Fibroblast of villous mesenchyme (primary cell): ENCODE measurements around the gene TIMM23. TPM values are rescaled to one million over a fixed set of nuclear protein-coding genes. Genes with fewer than 3 reads are reported as not detected.

Experiments
- DNase-seq: peaks from one replicate; pipeline ENCODE4 v3.0.0-alpha.2; 2010; ENCODE audit warnings: low read depth
- H3K4me3 ChIP-seq: 2 replicates; pipeline ENCODE4 v1.5.1; 2011; ENCODE audit warnings: low read depth, mild to moderate bottlenecking, low read length
- small RNA-seq: library from RNA; depleted of rRNA; stranded (forward); fragments of <200 nt; gene quantifications from one replicate; pipeline ENCODE3, GENCODE V24; 2012
- total RNA-seq: library from RNA; depleted of rRNA; stranded (reverse); fragments of >200 nt; gene quantifications from 2 replicates; pipeline ENCODE4 v1.2.3, GENCODE V29; 2012
- TF ChIP-seq, protein P1 (sequence below): IDR thresholded peaks from 2 replicates; pipeline ENCODE4 v1.5.1; 2012; ENCODE audit warnings: low read depth, mild to moderate bottlenecking, low read length; ENCODE audit not compliant: insufficient read depth

TIMM23 gene
- total RNA-seq, 1 donor, result 79.5 TPM

GRCh38 chr10:46050941-46051623, 78.8 kb downstream of the TIMM23 start:
- TF ChIP-seq, protein P1, sequence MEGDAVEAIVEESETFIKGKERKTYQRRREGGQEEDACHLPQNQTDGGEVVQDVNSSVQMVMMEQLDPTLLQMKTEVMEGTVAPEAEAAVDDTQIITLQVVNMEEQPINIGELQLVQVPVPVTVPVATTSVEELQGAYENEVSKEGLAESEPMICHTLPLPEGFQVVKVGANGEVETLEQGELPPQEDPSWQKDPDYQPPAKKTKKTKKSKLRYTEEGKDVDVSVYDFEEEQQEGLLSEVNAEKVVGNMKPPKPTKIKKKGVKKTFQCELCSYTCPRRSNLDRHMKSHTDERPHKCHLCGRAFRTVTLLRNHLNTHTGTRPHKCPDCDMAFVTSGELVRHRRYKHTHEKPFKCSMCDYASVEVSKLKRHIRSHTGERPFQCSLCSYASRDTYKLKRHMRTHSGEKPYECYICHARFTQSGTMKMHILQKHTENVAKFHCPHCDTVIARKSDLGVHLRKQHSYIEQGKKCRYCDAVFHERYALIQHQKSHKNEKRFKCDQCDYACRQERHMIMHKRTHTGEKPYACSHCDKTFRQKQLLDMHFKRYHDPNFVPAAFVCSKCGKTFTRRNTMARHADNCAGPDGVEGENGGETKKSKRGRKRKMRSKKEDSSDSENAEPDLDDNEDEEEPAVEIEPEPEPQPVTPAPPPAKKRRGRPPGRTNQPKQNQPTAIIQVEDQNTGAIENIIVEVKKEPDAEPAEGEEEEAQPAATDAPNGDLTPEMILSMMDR, result no peak
- no peak overlapping the region for H3K4me3 ChIP-seq
- DNase-seq, result no peak

DNA sequence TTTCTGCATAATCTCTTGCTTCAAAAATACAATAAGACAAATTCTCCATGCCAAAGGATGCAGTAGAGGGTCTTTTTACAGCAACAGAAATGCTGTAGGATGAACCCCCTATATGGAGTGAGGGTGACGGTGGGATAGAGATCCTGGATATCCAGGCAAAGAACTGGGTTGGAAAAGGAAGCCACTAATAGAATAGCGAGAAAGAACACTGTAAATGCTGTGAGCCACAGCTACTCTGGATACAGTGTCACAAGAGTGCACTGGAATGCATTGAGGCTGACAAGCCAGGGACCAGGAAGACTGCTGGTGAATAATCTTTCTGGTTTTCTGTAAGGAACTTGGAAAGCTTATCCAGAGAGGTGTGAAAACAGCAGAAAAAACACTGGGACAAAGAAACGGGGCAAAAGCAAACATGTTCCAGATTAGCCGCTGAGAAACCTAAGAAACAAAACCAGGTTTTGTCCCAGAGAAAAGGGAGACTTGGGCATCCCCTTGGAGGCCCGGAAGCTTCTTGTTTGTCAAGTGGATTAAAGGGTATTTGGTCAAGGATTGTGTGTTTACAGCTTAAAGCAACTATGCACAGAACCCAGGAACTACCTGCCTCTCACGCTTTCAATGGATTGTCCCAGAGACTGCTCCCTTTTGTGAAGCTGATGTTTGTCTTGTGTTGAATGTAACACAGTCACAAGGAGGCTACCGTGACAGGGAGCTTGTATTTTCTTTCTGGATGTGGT, 79.9 kb downstream of the TIMM23 start:
- no peak for DNase-seq
- TF ChIP-seq, protein P1, result no peak
- H3K4me3 ChIP-seq, result no peak overlapping the region

- TF ChIP-seq, protein P1, result no peak
- no peak overlapping the region for H3K4me3 ChIP-seq
- no peak for DNase-seq
Measured at GRCh38 chr10:46052791-46053375, 80.6 kb downstream of the TIMM23 start.

Small RNAs within 50 kb of the gene (small RNA-seq; reads per million reads assigned to genes)
- gene SNORA74C-1, result not detected

Other genes starting within 250 kb of the TIMM23 start
- 47.9 and 55.7 TPM in 2 replicates for gene WASHC2C, start 245.2 kb upstream of the TIMM23 start, total RNA-seq
- 3.5 and 7.8 TPM in 2 replicates for gene AGAP4, start 125.0 kb upstream of the TIMM23 start, total RNA-seq
- 163 and 256 TPM in 2 replicates for gene NCOA4, start 58.1 kb downstream of the TIMM23 start, total RNA-seq
- gene MSMB, start 73.8 kb downstream of the TIMM23 start, total RNA-seq, result not detected in 2 replicates